Type B pancreatic cell (in vitro differentiated cells): ENCODE results near the gene FAM180A. TPM values are rescaled to one million over a fixed set of nuclear protein-coding genes. Genes with fewer than 3 reads are reported as not detected.

Experiments used
- DNase-seq: peaks from one replicate; pipeline ENCODE4 v3.0.0; 2021; ENCODE audit warnings: mixed read lengths; ENCODE audit not compliant: unreplicated experiment; ENCODE audit errors: extremely low spot score
- H3K27ac Mint-ChIP-seq: 2 replicates; pipeline ENCODE4 v1.8.0; 2021; ENCODE audit warnings: mild to moderate bottlenecking, mixed read lengths
- H3K27me3 Mint-ChIP-seq: 2 replicates; pipeline ENCODE4 v1.8.0; 2021; ENCODE audit warnings: mixed read lengths
- H3K36me3 Mint-ChIP-seq: 2 replicates; pipeline ENCODE4 v1.8.0; 2021; ENCODE audit warnings: mixed read lengths
- H3K4me1 Mint-ChIP-seq: one replicate; pipeline ENCODE4 v1.8.0; 2021; ENCODE audit warnings: mixed read lengths; ENCODE audit not compliant: unreplicated experiment
- H3K4me3 Mint-ChIP-seq: 2 replicates; pipeline ENCODE4 v1.8.0; 2021; ENCODE audit warnings: mild to moderate bottlenecking, mixed read lengths
- H3K9me3 Mint-ChIP-seq: 2 replicates; pipeline ENCODE4 v1.8.0; 2021; ENCODE audit warnings: mixed read lengths
- total RNA-seq: library from RNA; stranded (reverse); gene quantifications from 2 replicates; pipeline ENCODE4 v1.2.1, GENCODE V29; 2021; ENCODE audit warnings: low replicate concordance
- TF ChIP-seq, protein P1 (sequence below): fragments of 200-600 bp; sonication (generic); conservative IDR thresholded peaks from 2 replicates; pipeline ENCODE4 v1.5.0; 2021; ENCODE audit warnings: antibody characterized with exemption, mild to moderate bottlenecking

FAM180A gene
- total RNA-seq, 1 donor from 2014 or later = not detected

- Mint-ChIP-seq H3K9me3 (peaks cover 9% of the 10 kb centered on the region), H3K36me3 (no peaks in the 10 kb centered on the region), H3K27me3 (no peaks in the 10 kb centered on the region), H3K27ac (no peak overlapping the region), H3K4me1 (peaks cover 5% of the 10 kb centered on the region), H3K4me3 (no peak overlapping the region)
- DNase-seq = no peak
- TF ChIP-seq, protein P1, sequence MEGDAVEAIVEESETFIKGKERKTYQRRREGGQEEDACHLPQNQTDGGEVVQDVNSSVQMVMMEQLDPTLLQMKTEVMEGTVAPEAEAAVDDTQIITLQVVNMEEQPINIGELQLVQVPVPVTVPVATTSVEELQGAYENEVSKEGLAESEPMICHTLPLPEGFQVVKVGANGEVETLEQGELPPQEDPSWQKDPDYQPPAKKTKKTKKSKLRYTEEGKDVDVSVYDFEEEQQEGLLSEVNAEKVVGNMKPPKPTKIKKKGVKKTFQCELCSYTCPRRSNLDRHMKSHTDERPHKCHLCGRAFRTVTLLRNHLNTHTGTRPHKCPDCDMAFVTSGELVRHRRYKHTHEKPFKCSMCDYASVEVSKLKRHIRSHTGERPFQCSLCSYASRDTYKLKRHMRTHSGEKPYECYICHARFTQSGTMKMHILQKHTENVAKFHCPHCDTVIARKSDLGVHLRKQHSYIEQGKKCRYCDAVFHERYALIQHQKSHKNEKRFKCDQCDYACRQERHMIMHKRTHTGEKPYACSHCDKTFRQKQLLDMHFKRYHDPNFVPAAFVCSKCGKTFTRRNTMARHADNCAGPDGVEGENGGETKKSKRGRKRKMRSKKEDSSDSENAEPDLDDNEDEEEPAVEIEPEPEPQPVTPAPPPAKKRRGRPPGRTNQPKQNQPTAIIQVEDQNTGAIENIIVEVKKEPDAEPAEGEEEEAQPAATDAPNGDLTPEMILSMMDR = no peak
These were observed 38.3 kb upstream of the FAM180A start for GRCh38 chr7:135786911-135787310.

- no peaks in the 10 kb centered on the region for H3K36me3 Mint-ChIP-seq
- no peak overlapping the region for H3K27ac Mint-ChIP-seq
- TF ChIP-seq, protein P1 = no peak
- no peak for DNase-seq
- peaks cover 6% of the 10 kb centered on the region for H3K9me3 Mint-ChIP-seq
- no peaks in the 10 kb centered on the region for H3K27me3 Mint-ChIP-seq
- H3K4me3 Mint-ChIP-seq = no peak overlapping the region
- no peaks in the 10 kb centered on the region for H3K4me1 Mint-ChIP-seq
These were observed 36.5 kb upstream of the FAM180A start for GRCh38 chr7:135785065-135785464.

DNA sequence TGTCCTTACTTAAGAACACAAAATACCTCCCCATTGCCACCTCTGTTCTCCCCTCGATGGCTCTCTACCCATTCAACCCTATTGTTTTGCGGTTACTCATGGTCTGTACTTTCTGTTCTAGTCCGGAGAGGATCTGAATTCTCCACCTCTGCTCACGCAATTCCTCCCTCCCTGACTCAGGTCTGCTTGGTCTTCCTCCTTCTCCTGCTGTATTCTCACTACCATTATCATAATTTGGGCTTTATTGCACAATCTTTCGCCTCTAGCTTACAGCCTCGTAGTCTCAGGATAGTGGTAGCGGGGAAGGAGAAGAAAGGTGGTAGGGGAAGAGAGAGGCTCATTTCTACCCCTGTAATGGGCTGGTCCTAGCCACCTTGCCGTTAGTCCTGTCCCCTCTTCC is 35.4 kb upstream of the FAM180A start:
- DNase-seq = no peak
- Mint-ChIP-seq H3K27me3 (no peaks in the 10 kb centered on the region), H3K9me3 (peaks cover under 1% of the 10 kb centered on the region), H3K36me3 (no peaks in the 10 kb centered on the region), H3K27ac (no peak overlapping the region), H3K4me1 (no peaks in the 10 kb centered on the region), H3K4me3 (no peak overlapping the region)
- TF ChIP-seq, protein P1 = no peak

DNA sequence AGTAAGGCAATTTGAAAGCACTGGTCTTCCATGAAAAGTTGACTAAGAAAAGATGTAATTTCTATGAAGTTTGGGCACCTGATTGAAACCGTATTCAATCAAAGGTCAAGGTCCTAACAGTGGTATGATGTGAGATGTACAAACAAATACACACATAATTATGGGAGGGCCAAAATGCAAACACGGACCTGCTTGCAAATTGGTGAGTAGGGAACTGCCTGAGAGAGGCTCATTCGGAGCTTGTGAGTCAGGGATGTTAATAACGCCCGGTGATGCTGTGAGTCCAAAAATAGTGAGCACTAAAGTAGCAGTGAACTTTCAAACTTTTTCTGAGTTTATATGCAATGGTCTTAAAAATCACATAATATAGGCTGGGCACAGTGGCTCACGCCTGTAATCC is 34.2 kb upstream of the FAM180A start:
- H3K4me1 Mint-ChIP-seq = no peaks in the 10 kb centered on the region
- H3K9me3 Mint-ChIP-seq = peaks cover 10% of the 10 kb centered on the region
- H3K4me3 Mint-ChIP-seq = no peak overlapping the region
- H3K27ac Mint-ChIP-seq = no peak overlapping the region
- H3K36me3 Mint-ChIP-seq = no peaks in the 10 kb centered on the region
- no peak for DNase-seq
- TF ChIP-seq, protein P1 = no peak
- no peaks in the 10 kb centered on the region for H3K27me3 Mint-ChIP-seq

DNA sequence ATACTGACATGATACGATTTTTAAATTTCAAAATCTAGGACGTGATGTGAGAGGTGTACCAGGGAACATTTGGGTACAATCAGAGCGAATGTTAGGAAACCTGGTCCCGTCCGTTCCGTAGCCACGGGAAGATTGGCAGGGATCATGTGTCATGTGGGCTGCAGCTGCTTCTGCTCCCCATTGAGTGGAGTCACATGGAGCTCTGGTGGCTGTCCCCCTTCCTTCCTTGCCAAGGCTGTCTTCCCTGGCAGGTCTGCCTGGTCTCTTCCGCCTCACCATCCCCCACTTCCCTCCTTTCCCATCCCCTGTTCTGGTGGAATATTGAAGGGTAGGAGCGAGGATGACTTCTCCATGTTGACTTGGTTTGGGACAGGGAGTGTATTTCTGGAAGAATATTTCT is 33.8 kb upstream of the FAM180A start:
- peaks cover 12% of the 10 kb centered on the region for H3K9me3 Mint-ChIP-seq
- H3K36me3 Mint-ChIP-seq = no peaks in the 10 kb centered on the region
- H3K4me3 Mint-ChIP-seq = no peak overlapping the region
- no peak for DNase-seq
- no peak overlapping the region for H3K27ac Mint-ChIP-seq
- no peaks in the 10 kb centered on the region for H3K4me1 Mint-ChIP-seq
- TF ChIP-seq, protein P1 = no peak
- H3K27me3 Mint-ChIP-seq = no peaks in the 10 kb centered on the region
